T-helper 2 cell treated with Interferon-gamma antibody and Interleukin-4, amounts not matched to agents 5 μg/mL and 100 μg/mL, for 36 hours (primary cell): ENCODE measurements around the gene ADRA1B.
"Not testable (repeated sequence)": the region's sequence is repeated elsewhere in the genome, so short reads cannot be mapped to it uniquely, and the experiment has no call there.

Experiments
- DNase-seq: peaks from one replicate; pipeline ENCODE4 v3.0.0; 2021; ENCODE audit warnings: low spot score
- H3K27ac Mint-ChIP-seq: one replicate; pipeline ENCODE4 v1.8.0; 2021; ENCODE audit warnings: mild to moderate bottlenecking, mixed read lengths
- H3K27me3 Mint-ChIP-seq: one replicate; pipeline ENCODE4 v1.8.0; 2021; ENCODE audit warnings: low read depth, mixed read lengths
- H3K36me3 Mint-ChIP-seq: one replicate; pipeline ENCODE4 v1.8.0; 2021; ENCODE audit warnings: low read depth, mixed read lengths
- H3K4me1 Mint-ChIP-seq: one replicate; pipeline ENCODE4 v1.8.0; 2021; ENCODE audit warnings: low read depth, mixed read lengths
- H3K4me3 Mint-ChIP-seq: one replicate; pipeline ENCODE4 v1.8.0; 2022; ENCODE audit warnings: mild to moderate bottlenecking, moderate library complexity, mixed read lengths
- H3K9me3 Mint-ChIP-seq: one replicate; pipeline ENCODE4 v1.8.0; 2021; ENCODE audit warnings: mixed read lengths

The ADRA1B gene

GRCh38 chr5:160014197-160014596, 97.9 kb downstream of the ADRA1B start:
- DNase-seq, H3K27ac Mint-ChIP-seq, H3K9me3 Mint-ChIP-seq, H3K27me3 Mint-ChIP-seq, H3K4me3 Mint-ChIP-seq: not testable (repeated sequence)
- Mint-ChIP-seq H3K4me1 (peaks cover 23% of the 10 kb centered on the region), H3K36me3 (peaks cover 34% of the 10 kb centered on the region)

- H3K36me3 Mint-ChIP-seq, result peaks cover 24% of the 10 kb centered on the region
- H3K27ac Mint-ChIP-seq, result no peak overlapping the region
- peaks cover 15% of the 10 kb centered on the region for H3K4me1 Mint-ChIP-seq
- H3K4me3 Mint-ChIP-seq, result no peak overlapping the region
- no peaks in the 10 kb centered on the region for H3K9me3 Mint-ChIP-seq
- no peak for DNase-seq
- no peaks in the 10 kb centered on the region for H3K27me3 Mint-ChIP-seq
These were observed 102.8 kb downstream of the ADRA1B start for GRCh38 chr5:160018945-160019625.

GRCh38 chr5:160020266-160020770, 104.0 kb downstream of the ADRA1B start:
- Mint-ChIP-seq H3K4me1 (peaks cover 15% of the 10 kb centered on the region), H3K36me3 (peaks cover 19% of the 10 kb centered on the region), H3K27me3 (no peaks in the 10 kb centered on the region), H3K4me3 (no peak overlapping the region), H3K9me3 (no peaks in the 10 kb centered on the region), H3K27ac (peak overlapping the region; percentile 26)
- DNase-seq, result no peak

- Mint-ChIP-seq H3K9me3 (no peaks in the 10 kb centered on the region), H3K27ac (no peak overlapping the region), H3K27me3 (no peaks in the 10 kb centered on the region)
These were observed 104.7 kb downstream of the ADRA1B start for GRCh38 chr5:160020964-160021363.

GRCh38 chr5:160021831-160022446, 105.7 kb downstream of the ADRA1B start:
- Mint-ChIP-seq H3K4me1 (peaks cover 17% of the 10 kb centered on the region), H3K9me3 (no peaks in the 10 kb centered on the region), H3K27ac (peak overlapping the region; percentile 49), H3K4me3 (no peak overlapping the region), H3K36me3 (peaks cover 17% of the 10 kb centered on the region), H3K27me3 (no peaks in the 10 kb centered on the region)
- peak; percentile 29 for DNase-seq

More at GRCh38 chr5:160020964-160021363, 104.7 kb downstream of the ADRA1B start:
- Mint-ChIP-seq H3K4me3 (no peak overlapping the region), H3K4me1 (peaks cover 17% of the 10 kb centered on the region), H3K36me3 (peaks cover 17% of the 10 kb centered on the region)
- DNase-seq, result no peak
